Ovary (tissue), 3 donors: ENCODE data around the gene IL18BP.

Experiments
- EP300 ChIP-seq: sonication (generic); formaldehyde crosslinking; IDR thresholded peaks from one replicate; pipeline ENCODE4 v1.6.1; 2017; ENCODE audit warnings: antibody characterized with exemption
- POLR2A ChIP-seq: fragments of 450-650 bp; IDR thresholded peaks from one replicate; pipeline ENCODE4 v1.6.1; 2017; ENCODE audit warnings: antibody characterized with exemption, mild to moderate bottlenecking, moderate library complexity
- TF ChIP-seq, protein P1 (sequence below), 3 donors: fragments of 450-650 bp in 2 of 3; fragments of 200-600 bp in 1 of 3; IDR thresholded peaks; one replicate each; pipeline versions ENCODE4 v1.5.1 to v1.8.0; 2016 to 2022; ENCODE audit warnings: antibody characterized with exemption in 3 of 3, mild to moderate bottlenecking in 1 of 3
- donor health status: DM: no; HTN: no; CAD: no.

DNA sequence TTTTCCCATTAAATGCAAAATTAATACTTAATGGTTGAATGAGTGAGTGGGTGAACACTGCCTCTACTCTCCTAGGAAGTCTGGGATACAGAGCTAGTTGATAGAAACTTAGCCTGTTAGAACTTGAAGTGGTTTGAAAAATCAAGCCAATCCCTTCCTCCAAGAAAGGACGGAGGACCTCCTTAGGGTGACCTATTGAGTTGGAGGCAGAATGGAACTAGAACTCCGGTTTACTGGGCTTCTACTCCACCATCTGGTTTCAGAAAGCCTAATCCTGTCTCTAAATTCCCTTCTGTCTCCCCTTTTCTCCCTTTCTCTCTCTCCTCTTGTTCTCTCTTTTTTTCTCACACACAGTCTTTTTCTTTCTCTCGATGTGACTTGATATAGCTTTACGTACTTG lies 19.6 kb upstream of the IL18BP start:
- TF ChIP-seq, protein P1, sequence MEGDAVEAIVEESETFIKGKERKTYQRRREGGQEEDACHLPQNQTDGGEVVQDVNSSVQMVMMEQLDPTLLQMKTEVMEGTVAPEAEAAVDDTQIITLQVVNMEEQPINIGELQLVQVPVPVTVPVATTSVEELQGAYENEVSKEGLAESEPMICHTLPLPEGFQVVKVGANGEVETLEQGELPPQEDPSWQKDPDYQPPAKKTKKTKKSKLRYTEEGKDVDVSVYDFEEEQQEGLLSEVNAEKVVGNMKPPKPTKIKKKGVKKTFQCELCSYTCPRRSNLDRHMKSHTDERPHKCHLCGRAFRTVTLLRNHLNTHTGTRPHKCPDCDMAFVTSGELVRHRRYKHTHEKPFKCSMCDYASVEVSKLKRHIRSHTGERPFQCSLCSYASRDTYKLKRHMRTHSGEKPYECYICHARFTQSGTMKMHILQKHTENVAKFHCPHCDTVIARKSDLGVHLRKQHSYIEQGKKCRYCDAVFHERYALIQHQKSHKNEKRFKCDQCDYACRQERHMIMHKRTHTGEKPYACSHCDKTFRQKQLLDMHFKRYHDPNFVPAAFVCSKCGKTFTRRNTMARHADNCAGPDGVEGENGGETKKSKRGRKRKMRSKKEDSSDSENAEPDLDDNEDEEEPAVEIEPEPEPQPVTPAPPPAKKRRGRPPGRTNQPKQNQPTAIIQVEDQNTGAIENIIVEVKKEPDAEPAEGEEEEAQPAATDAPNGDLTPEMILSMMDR (IDR thresholded peaks at IDR 0.05): no peak
- TF ChIP-seq POLR2A: no peak
- TF ChIP-seq EP300: no peak
